Body of pancreas (tissue), 4 donors: Measurements from ENCODE around the gene KCND2. TPM values are rescaled to one million over a fixed set of nuclear protein-coding genes. Genes with fewer than 3 reads are reported as not detected.
"Not testable (repeated sequence)": the region's sequence is repeated elsewhere in the genome, so short reads cannot be mapped to it uniquely, and the experiment has no call there.

Experiments used
- ATAC-seq: fragments of 150-250 bp; one replicate; pipeline ENCODE4 v1.9.1; 2016
- DNase-seq, 4 donors: peaks; one replicate each; pipeline ENCODE4 v3.0.0-alpha.2; 2019
- H3K27ac ChIP-seq, 4 donors: fragments of 200-600 bp; sonication (generic); 1 replicate in 3 of 4; 2 replicates in 1 of 4; pipeline versions ENCODE4 v1.5.1 to v1.6.1; 2016 to 2019; ENCODE audit warnings: mild to moderate bottlenecking in 1 of 4, mixed read lengths in 1 of 4, moderate library complexity in 1 of 4
- H3K27me3 ChIP-seq, 2 donors: fragments of 200-600 bp; sonication (generic); one replicate each; pipeline ENCODE4 v1.6.0; 2016; ENCODE audit warnings: mild to moderate bottlenecking in 1 of 2
- H3K36me3 ChIP-seq, 2 donors: fragments of 200-600 bp; sonication (generic); replicated peaks in 1 of 2; 2 replicates each; pipeline ENCODE4 v1.5.1; 2016; ENCODE audit warnings: low read depth in 2 of 2; ENCODE audit not compliant: insufficient read depth in 1 of 2
- H3K4me1 ChIP-seq: fragments of 200-600 bp; sonication (generic); one replicate; pipeline ENCODE4 v1.6.0; 2016
- H3K4me3 ChIP-seq, 2 donors: fragments of 200-600 bp; sonication (generic); 1 replicate in 1 of 2; 2 replicates in 1 of 2; pipeline ENCODE4 v1.5.1; 2016 to 2019
- H3K9me3 ChIP-seq, 3 donors: fragments of 200-600 bp; sonication (generic); 1 replicate in 2 of 3; 2 replicates in 1 of 3; pipeline ENCODE4 v1.5.1; 2016
- POLR2A ChIP-seq, 3 donors: fragments of 450-650 bp; IDR thresholded peaks; one replicate each; pipeline ENCODE4 v1.6.1; 2016; ENCODE audit warnings: antibody characterized with exemption in 3 of 3, mild to moderate bottlenecking in 2 of 3
- WGBS, 2 donors: methylation state at CpG; one replicate each; pipeline ENCODE4 v1.1.5; 2017; 5-methylcytosine and 5-hydroxymethylcytosine counted together
- intact Hi-C: fragments of 100-400 bp; cut with DNase I; formaldehyde crosslinking; loops from one replicate; pipeline ENCODE4 v1.15.1; 2023
- total RNA-seq, 2 donors: library from RNA; depleted of rRNA; stranded (reverse); fragments of >200 nt; gene quantifications; one replicate each; pipeline ENCODE4 v1.1.0, GENCODE V29; 2016
- TF ChIP-seq, protein P1 (sequence below), 7 experiments: fragments of 450-650 bp in 4 of 7; fragments of 200-600 bp in 3 of 7; sonication (generic) in 3 of 7; IDR thresholded peaks; one replicate each; pipeline ENCODE4 v1.5.1; 2016 to 2019; ENCODE audit warnings: antibody characterized with exemption in 7 of 7

Gene KCND2
- total RNA-seq, 2 donors from 2014 or later, result 0.52 to 0.66 TPM

DNA sequence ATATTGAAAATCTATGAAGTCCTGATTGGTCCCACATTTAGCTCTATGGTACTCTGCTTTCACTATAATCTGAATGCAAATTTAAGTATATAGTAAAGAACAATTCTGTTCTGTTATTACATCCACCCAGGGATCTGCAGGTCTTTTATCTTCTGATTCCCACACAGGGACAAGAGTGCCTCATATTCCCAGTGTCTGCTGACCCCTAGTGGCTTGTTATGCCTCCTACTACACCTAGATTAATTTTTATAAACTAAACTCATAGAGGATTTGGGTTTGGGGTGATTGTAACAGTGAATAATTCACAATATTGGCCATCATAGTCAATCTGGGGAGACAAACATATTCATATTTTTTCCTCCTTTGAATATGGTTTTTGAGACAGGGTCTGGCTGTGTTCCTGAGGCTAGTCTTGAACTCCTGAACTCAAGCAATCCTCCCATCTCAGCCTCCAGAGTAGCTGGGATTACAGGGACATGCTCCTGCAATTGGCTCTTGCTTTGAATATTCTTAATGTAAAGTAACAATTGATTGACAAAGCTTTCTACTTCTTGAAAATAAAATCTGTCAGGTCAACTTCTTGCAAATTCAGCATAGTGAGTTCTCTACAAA lies 282.1 kb downstream of the KCND2 start:
- H3K27me3 ChIP-seq, result no peaks in the 10 kb centered on the region
- intact Hi-C loops, result no loop called here
- DNase-seq, result peak; percentile 21 to 53 (median 45)
- no peak for TF ChIP-seq POLR2A (IDR thresholded peaks at IDR 0.05)
- TF ChIP-seq, protein P1, sequence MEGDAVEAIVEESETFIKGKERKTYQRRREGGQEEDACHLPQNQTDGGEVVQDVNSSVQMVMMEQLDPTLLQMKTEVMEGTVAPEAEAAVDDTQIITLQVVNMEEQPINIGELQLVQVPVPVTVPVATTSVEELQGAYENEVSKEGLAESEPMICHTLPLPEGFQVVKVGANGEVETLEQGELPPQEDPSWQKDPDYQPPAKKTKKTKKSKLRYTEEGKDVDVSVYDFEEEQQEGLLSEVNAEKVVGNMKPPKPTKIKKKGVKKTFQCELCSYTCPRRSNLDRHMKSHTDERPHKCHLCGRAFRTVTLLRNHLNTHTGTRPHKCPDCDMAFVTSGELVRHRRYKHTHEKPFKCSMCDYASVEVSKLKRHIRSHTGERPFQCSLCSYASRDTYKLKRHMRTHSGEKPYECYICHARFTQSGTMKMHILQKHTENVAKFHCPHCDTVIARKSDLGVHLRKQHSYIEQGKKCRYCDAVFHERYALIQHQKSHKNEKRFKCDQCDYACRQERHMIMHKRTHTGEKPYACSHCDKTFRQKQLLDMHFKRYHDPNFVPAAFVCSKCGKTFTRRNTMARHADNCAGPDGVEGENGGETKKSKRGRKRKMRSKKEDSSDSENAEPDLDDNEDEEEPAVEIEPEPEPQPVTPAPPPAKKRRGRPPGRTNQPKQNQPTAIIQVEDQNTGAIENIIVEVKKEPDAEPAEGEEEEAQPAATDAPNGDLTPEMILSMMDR (IDR thresholded peaks at IDR 0.05), result peak; percentile 39 to 69 (median 58)
- ATAC-seq, result peak; percentile 72
- no peaks in the 10 kb centered on the region for H3K36me3 ChIP-seq
- no peak overlapping the region for H3K4me3 ChIP-seq
- H3K27ac ChIP-seq, result no peak overlapping the region
- no peaks in the 10 kb centered on the region for H3K4me1 ChIP-seq
- H3K9me3 ChIP-seq, result no peaks in the 10 kb centered on the region

DNA sequence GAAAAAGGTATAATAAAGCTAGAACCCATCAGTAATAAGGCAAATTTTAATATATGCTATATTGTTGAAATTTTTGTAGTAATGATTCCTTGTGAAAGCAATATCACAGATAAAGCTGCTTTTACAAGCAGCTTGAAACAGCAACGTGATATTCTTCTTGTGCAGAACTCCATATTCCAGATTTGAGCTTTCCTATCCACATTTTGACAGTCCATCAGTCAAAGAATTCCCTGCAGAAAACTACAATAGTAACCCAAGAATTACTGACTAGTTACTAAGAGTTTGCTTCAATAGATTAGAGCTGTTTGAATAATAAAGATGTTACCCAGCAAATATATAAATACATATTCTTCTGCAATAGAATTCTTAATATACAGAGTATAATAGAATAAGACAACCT lies 291.2 kb downstream of the KCND2 start:
- 31 to 37% methylated on average over 1 of the region's 1 CpG for WGBS, 2 donors

DNA sequence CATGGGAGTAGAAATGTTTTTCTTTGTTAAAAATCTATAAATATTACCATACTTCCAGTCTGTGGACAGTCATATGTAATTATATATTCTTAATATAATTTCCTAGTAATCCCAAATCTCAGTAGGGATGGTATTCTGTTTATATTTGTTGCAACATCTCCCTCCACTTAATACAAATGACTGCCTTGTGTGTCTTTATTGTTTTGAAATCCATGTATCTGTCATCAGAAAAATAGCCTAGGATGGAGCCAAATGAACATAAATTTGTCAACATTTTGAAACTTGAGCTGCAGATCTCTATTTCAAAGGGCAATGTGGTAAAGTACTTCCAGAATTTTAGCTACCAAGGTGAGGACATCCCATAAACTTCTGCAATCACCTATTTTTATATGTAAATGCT lies 294.2 kb downstream of the KCND2 start:
- H3K27ac ChIP-seq, result no peak overlapping the region
- H3K4me1 ChIP-seq, result no peaks in the 10 kb centered on the region
- TF ChIP-seq POLR2A (IDR thresholded peaks at IDR 0.05), result no peak
- TF ChIP-seq, protein P1 (IDR thresholded peaks at IDR 0.05), result no peak
- no peaks in the 10 kb centered on the region for H3K27me3 ChIP-seq
- H3K9me3 ChIP-seq, result no peaks in the 10 kb centered on the region
- no peak overlapping the region for H3K4me3 ChIP-seq
- no peaks in the 10 kb centered on the region for H3K36me3 ChIP-seq
- intact Hi-C loops, result no loop called here
- DNase-seq (no peak), ATAC-seq (no peak)

More for the DNA sequence above, 291.2 kb downstream of the KCND2 start:
- Histone ChIP-seq H3K9me3 (no peaks in the 10 kb centered on the region), H3K4me3 (no peak overlapping the region), H3K36me3 (no peaks in the 10 kb centered on the region), H3K4me1 (no peaks in the 10 kb centered on the region), H3K27me3 (no peaks in the 10 kb centered on the region), H3K27ac (no peak overlapping the region)
- DNase-seq (no peak), ATAC-seq (no peak)
- intact Hi-C loops, result no loop called here
- no peak for TF ChIP-seq POLR2A (IDR thresholded peaks at IDR 0.05)
- TF ChIP-seq, protein P1 (IDR thresholded peaks at IDR 0.05), result no peak

DNA sequence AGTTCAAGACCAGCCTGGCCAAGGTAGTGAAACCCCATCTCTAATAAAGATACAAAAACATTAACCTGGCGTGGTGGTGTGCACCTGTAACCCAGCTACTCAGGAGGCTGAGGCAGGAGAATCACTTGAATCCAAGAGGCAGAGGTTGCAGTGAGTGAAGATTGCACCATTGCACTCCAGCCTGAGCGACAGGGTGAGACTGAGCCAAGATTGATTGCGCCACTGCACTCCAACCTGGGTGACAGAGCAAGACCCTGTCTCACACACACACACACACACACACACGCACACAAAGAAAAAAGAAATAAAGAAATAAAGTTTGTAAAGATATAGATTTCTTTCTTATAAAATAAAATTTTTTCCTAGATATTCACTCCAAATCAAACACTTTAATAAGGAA lies 305.7 kb downstream of the KCND2 start:
- intact Hi-C loops, H3K4me3 ChIP-seq, H3K4me1 ChIP-seq, H3K27me3 ChIP-seq, H3K36me3 ChIP-seq, ATAC-seq, H3K9me3 ChIP-seq, H3K27ac ChIP-seq, DNase-seq: not testable (repeated sequence)
- 76 to 80% methylated on average over 4 of the region's 4 CpGs for WGBS, 2 donors

DNA sequence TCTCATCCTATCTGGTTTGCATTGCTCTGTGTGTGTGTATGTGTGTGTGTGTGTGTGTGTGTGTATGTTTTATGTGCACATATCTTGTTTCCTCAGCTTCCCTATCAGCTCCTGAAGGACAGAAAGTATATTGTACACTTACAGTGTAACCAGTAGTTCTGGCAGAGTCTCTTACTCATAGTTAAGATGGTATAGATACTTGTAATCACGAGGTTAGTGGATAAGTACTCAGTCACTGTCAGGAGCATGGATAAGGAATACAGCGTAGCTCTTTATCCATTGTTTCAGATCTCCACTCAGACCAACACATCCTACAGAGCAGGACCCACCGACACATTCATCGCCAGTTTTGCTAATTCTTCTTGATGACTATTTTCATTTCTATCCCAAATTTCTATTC lies 309.9 kb downstream of the KCND2 start:
- WGBS, 2 donors, result 69 to 74% methylated on average over 4 of the region's 4 CpGs
- no peaks in the 10 kb centered on the region for H3K36me3 ChIP-seq
- no peak overlapping the region for H3K4me3 ChIP-seq
- intact Hi-C loops, result no loop called here
- TF ChIP-seq, protein P1 (IDR thresholded peaks at IDR 0.05), result no peak
- no peak for TF ChIP-seq POLR2A (IDR thresholded peaks at IDR 0.05)
- H3K27ac ChIP-seq, result no peak overlapping the region
- H3K27me3 ChIP-seq, result no peaks in the 10 kb centered on the region
- no peaks in the 10 kb centered on the region for H3K4me1 ChIP-seq
- DNase-seq (no peak), ATAC-seq (no peak)
- H3K9me3 ChIP-seq, result no peaks in the 10 kb centered on the region
